Hematopoietic multipotent progenitor cell treated with erythropoietin and hydrocortisone succinate and interleukin-3 and kit ligand, for 15 days (in vitro differentiated cells): ENCODE measurements around the gene ATOSB.

Experiments
- DNase-seq: peaks from one replicate; pipeline ENCODE4 v3.0.0-alpha.2; 2015; ENCODE audit warnings: low spot score

Gene ATOSB

GRCh38 chr9:35054185-35054835, 61.4 kb downstream of the ATOSB start:
- no peak for DNase-seq
